ENCODE results near the gene PRKCH. TPM values are rescaled to one million over a fixed set of nuclear protein-coding genes. Genes with fewer than 3 reads are reported as not detected.

Gene PRKCH
- polyA plus RNA-seq, 3 donors from 2014 or later = 231 to 451 (median 335) TPM

DNA sequence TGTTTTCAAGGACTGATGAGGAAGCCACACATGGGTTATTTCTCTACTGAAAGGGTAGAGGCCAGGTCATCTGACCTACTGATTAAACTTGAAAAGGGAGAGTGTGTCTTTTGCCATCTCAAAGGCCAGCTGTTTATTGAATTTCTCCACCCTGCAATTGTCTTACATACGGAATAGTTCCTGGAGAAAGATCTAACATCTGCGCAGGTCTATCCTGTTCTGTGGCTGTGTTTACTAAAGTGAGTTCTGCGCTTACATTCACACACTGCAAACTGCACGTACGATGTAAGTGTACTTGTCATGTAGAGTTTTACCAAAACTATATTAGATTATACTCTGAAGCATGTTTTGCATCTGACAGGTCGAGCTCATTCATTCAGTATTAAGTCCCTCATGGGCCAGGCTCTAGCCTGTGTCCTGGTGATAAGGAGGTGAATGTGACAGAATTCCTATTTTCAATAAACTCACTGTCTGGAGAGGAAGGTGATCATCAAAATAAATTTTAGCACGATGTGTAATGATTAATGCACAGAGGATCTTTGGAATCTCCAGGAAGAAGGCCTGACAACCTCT, 96.6 kb downstream of the PRKCH start:
- H3K36me3 Mint-ChIP-seq = no peaks in the 10 kb centered on the region
- DNase-seq = no peak
- H3K9me3 Mint-ChIP-seq = no peaks in the 10 kb centered on the region
- no peaks in the 10 kb centered on the region for H3K4me1 Mint-ChIP-seq
- H3K27ac Mint-ChIP-seq = peak overlapping the region in 2 of 6 donors; percentile 84 to 92
- peak overlapping the region; percentile 33 to 80 (median 51) for H3K4me3 Mint-ChIP-seq
- peaks cover 0 to 7% (median 7%) of the 10 kb centered on the region in 3 donors for H3K27me3 Mint-ChIP-seq (ENCODE audit: low read depth in 3 of 3)

DNA sequence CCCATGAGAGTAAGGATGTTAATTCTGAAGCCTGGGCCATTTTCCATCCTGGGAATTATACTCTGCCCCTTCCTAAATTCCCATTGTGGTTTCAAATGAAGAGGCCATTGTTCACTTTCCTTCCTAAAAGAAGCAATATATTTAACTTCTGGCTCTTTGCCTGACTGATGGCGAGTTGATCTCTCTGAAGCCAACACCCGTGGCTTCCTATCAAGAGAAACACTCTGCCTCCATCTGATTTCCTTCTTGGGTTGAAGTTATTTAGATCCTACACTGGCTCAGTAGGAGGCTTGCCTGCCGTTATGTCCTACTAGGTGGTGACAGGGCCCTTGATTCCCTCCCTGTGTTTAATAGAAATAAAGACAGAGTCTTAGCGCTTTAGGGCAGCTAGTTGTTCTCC, 97.4 kb downstream of the PRKCH start:
- no peaks in the 10 kb centered on the region for H3K36me3 Mint-ChIP-seq
- peak overlapping the region in 3 of 6 donors; percentile 84 to 92 (median 90) for H3K27ac Mint-ChIP-seq
- H3K9me3 Mint-ChIP-seq = no peaks in the 10 kb centered on the region
- no peaks in the 10 kb centered on the region for H3K4me1 Mint-ChIP-seq
- H3K27me3 Mint-ChIP-seq (ENCODE audit: low read depth in 3 of 3) = peaks cover 0 to 12% (median 10%) of the 10 kb centered on the region in 3 donors
- peak overlapping the region; percentile 33 to 80 (median 45) for H3K4me3 Mint-ChIP-seq
- DNase-seq = no peak

DNA sequence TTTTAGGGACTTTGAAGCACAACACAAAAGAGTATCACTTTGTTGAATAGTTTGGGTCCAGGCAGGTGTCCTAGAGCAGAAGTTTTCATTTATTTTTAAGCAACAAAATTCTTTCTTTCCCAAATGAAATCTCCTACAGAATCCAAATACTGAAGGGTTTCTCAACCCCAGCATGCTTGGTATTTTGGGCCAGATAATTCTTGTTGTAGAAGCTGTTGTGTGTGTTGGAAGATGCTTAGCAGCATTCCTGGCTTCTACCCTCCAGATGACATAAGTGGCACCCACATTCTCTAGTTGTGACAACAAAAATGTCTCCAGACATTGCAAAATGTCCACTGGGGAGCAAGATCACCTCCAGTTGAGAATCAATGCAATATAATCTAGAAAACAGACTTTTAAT, 97.8 kb downstream of the PRKCH start:
- peaks cover 0 to 12% (median 10%) of the 10 kb centered on the region in 3 donors for H3K27me3 Mint-ChIP-seq (ENCODE audit: low read depth in 3 of 3)
- no peak for DNase-seq
- no peaks in the 10 kb centered on the region for H3K4me1 Mint-ChIP-seq
- H3K36me3 Mint-ChIP-seq = no peaks in the 10 kb centered on the region
- H3K9me3 Mint-ChIP-seq = no peaks in the 10 kb centered on the region
- H3K4me3 Mint-ChIP-seq = peak overlapping the region; percentile 33 to 80 (median 45)
- peak overlapping the region in 3 of 6 donors; percentile 84 to 92 (median 90) for H3K27ac Mint-ChIP-seq

DNA sequence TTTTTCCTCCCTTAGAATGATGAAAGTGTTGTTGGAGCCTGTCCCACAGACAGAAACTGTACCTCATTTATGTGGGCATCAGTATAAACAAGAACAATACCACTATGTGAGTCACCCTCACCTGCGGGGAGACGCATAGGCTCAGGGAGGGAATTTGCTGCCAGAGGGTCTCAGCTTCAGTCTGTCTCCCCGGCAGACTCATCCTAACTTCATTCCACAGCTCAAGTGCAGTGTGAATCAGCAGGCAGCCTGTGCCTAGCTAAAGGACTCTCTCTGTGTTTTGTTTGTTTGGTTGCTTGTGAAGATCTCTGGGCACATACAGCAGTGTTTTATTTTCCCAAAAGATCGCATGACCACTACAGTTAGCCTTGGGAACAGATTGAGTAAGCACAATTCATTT, 98.9 kb downstream of the PRKCH start:
- H3K36me3 Mint-ChIP-seq = no peaks in the 10 kb centered on the region
- no peaks in the 10 kb centered on the region for H3K4me1 Mint-ChIP-seq

DNA sequence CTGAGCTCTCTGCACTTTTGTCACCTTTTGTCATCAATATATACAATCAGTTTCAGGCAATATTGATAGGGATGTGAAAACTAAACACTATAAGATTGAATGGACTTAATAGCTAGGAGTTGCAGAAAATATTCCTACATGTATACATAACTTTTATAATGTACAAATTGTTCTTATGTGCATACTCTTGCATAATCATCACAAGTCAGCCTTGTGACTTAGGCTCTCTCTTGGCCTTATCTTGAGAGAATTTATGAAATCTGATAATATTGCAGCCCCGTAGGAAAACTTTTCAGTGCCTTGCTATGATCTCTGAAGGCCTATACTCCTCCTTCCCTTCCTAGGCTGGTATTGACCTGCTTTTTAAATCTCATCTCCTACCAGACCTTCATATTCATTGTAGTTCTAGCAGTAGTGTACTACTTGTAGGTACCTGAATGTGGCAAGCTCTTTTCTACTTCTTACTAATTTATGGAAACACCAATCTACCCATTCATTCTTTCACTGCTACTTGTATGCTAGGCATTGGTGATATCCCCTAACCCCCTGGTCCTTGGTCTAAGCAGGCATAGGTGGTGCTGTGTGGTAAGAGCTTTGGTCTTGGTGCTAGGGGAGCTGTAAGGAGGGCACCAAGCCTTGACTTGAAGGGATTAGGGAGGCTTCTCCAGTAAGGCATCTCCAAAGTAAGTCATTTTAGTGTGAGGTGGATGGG, 100.0 kb downstream of the PRKCH start:
- peak overlapping the region in 3 of 6 donors; percentile 80 to 90 (median 84) for H3K27ac Mint-ChIP-seq
- peak overlapping the region; percentile 28 to 80 (median 61) for H3K4me3 Mint-ChIP-seq
- peaks cover 0 to 4% (median 3%) of the 10 kb centered on the region in 3 donors for H3K36me3 Mint-ChIP-seq
- H3K27me3 Mint-ChIP-seq (ENCODE audit: low read depth in 3 of 3) = peaks cover 0 to 10% (median 7%) of the 10 kb centered on the region in 3 donors
- H3K9me3 Mint-ChIP-seq = no peaks in the 10 kb centered on the region
- no peaks in the 10 kb centered on the region for H3K4me1 Mint-ChIP-seq
- no peak for DNase-seq

More for the DNA sequence above, 98.9 kb downstream of the PRKCH start:
- H3K9me3 Mint-ChIP-seq = no peaks in the 10 kb centered on the region
- peak overlapping the region in 3 of 6 donors; percentile 65 to 90 (median 84) for H3K27ac Mint-ChIP-seq
- peaks cover 0 to 14% (median 10%) of the 10 kb centered on the region in 3 donors for H3K27me3 Mint-ChIP-seq (ENCODE audit: low read depth in 3 of 3)
- peak overlapping the region; percentile 37 to 80 (median 61) for H3K4me3 Mint-ChIP-seq
- no peak for DNase-seq

DNA sequence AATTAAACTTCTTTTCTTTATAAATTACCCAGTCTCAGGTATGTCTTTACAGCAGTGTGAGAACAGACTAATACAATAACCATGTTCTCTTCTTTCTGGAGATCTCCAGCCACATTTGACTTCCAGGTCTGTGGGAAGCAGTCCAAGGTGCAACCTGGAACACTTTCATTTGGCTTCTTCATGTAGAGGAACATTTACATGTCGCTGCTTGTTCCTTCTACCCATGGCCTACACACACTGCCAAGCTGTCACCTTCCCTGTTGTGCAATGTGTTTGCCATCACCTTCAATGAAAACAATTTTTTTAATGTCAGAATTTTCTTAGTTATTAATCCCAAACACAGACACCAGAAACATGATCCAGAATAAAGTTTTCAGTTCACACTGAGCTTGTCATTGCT, 104.7 kb downstream of the PRKCH start:
- H3K36me3 Mint-ChIP-seq = peaks cover 0 to 4% (median 3%) of the 10 kb centered on the region in 3 donors
- H3K9me3 Mint-ChIP-seq = no peaks in the 10 kb centered on the region
- peak overlapping the region; percentile 2 to 55 (median 14) for H3K4me3 Mint-ChIP-seq
- no peak for DNase-seq
- peaks cover 30 to 32% of the 10 kb centered on the region in 2 donors for H3K4me1 Mint-ChIP-seq
- H3K27ac Mint-ChIP-seq = peak overlapping the region; percentile 71 to 88 (median 82)
- peaks cover 2 to 15% (median 7%) of the 10 kb centered on the region in 3 donors for H3K27me3 Mint-ChIP-seq (ENCODE audit: low read depth in 3 of 3)

DNA sequence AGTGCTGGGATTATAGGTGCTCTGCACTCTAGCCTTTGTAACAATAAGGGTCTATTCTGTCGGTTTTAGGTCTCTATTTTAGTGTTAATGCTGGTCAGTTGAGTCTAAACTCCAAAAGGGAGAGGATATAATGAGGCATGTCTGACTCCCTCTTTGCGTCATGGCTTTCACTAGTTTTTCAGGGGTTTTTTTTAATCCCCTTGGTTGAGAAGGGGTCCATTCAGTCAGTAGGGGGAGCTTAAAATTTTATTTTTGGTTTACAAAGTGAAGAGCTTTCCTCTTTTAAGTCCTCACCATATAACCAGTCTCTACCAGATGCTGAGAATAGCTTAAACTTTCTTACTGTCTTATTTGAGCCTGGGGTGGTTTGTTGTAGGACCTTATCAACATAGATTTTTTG, 106.9 kb downstream of the PRKCH start:
- no peak for DNase-seq
- Mint-ChIP-seq H3K4me1 (peaks cover 52 to 54% of the 10 kb centered on the region in 2 donors), H3K36me3 (peaks cover 0 to 6% (median 4%) of the 10 kb centered on the region in 3 donors), H3K4me3 (peak overlapping the region in 4 of 5 donors; percentile 2 to 67 (median 40)), H3K27me3 (ENCODE audit: low read depth in 3 of 3) (peaks cover 3 to 24% (median 7%) of the 10 kb centered on the region in 3 donors), H3K27ac (peak overlapping the region; percentile 70 to 90 (median 86)), H3K9me3 (no peaks in the 10 kb centered on the region)

DNA sequence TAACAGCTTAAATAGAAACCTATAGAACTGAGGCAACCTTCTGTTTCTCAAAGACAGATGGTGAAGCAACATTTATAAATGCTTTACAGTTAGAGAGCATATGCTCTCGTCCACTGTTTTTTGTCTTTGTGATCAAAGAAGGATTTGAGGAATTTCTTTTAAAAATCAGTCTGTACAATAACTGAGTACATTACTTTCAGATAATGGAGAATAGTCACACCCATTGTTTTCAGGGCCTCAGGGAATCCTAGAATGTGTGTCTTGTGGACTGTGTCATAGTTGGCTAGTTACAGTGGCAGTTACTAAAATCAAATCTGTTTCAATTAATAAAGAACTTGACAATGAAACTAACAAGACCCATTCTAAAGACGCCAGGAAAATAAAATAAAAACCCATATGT, 107.9 kb downstream of the PRKCH start:
- no peak for DNase-seq

DNA sequence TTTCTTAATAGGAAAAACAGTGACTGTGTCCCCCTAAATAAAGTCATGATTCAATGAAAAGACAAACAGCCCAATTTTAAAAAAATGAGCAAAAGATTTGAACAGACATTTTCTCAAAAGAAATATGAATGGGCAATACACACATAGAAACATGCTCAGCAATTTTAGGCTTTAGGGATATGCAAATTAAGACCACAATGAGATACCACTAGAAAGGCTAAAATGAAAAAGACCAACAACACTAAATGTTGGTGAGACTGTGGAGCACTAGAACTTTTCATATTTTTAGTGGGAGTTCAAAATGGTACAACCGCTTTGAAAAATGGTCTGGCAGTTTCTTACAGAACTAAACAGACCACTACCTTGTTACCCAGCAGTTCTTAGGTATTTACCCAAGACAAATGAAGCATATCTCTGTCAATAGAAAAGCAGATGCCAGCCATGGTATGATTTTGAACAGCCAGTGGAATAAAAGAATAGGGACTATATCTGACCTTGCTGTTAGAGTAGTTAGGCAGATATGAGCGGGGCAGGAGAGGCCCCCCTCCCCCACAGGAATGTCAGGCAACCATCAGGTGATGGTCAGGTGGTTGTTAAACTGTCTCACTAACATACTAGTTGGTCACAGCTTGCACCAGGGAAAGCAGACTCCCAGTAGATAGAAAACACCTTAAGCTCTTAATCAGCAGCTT, 108.8 kb downstream of the PRKCH start:
- peaks cover 72 to 74% of the 10 kb centered on the region in 2 donors for H3K4me1 Mint-ChIP-seq
- H3K27ac Mint-ChIP-seq = peak overlapping the region; percentile 7 to 89 (median 68)
- DNase-seq = no peak
- H3K27me3 Mint-ChIP-seq (ENCODE audit: low read depth in 3 of 3) = peaks cover 5 to 29% (median 10%) of the 10 kb centered on the region in 3 donors
- peaks cover 0 to 6% (median 4%) of the 10 kb centered on the region in 3 donors for H3K36me3 Mint-ChIP-seq
- H3K9me3 Mint-ChIP-seq = no peaks in the 10 kb centered on the region
- peak overlapping the region in 4 of 5 donors; percentile 7 to 44 (median 21) for H3K4me3 Mint-ChIP-seq

More for the DNA sequence above, 107.9 kb downstream of the PRKCH start:
- H3K9me3 Mint-ChIP-seq = no peaks in the 10 kb centered on the region
- H3K36me3 Mint-ChIP-seq = peaks cover 0 to 6% (median 4%) of the 10 kb centered on the region in 3 donors
- peak overlapping the region in 2 of 5 donors; percentile 2 to 55 for H3K4me3 Mint-ChIP-seq
- peaks cover 3 to 26% (median 7%) of the 10 kb centered on the region in 3 donors for H3K27me3 Mint-ChIP-seq (ENCODE audit: low read depth in 3 of 3)
- peak overlapping the region; percentile 17 to 90 (median 80) for H3K27ac Mint-ChIP-seq
- peaks cover 63 to 65% of the 10 kb centered on the region in 2 donors for H3K4me1 Mint-ChIP-seq

DNA sequence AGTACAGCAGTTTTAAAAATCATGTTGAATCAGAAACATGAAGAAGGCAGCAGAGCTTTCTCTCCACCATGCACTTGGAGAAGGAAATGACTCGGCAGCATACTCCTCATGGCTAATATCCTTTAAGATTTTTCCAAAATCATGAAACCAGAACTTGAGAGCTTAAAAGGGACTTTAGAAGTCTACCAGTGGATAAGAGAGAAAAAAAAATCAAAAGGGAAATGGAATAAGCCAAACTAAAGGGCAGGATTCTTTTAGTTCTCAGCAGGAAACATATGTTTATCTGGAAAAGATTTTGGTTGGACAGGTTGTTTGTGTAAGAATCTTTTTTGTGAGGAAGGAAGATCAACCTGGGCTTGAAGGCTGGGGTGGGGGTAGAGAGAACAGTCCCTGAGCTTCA, 111.8 kb downstream of the PRKCH start:
- Mint-ChIP-seq H3K27me3 (ENCODE audit: low read depth in 3 of 3) (peaks cover 15 to 46% (median 19%) of the 10 kb centered on the region in 3 donors), H3K27ac (peak overlapping the region; percentile 77 to 93 (median 84)), H3K36me3 (peaks cover 0 to 10% (median 7%) of the 10 kb centered on the region in 3 donors), H3K4me3 (peak overlapping the region; percentile 36 to 77 (median 76)), H3K9me3 (no peaks in the 10 kb centered on the region), H3K4me1 (peaks cover 98% of the 10 kb centered on the region in 2 donors)
- DNase-seq = no peak

DNA sequence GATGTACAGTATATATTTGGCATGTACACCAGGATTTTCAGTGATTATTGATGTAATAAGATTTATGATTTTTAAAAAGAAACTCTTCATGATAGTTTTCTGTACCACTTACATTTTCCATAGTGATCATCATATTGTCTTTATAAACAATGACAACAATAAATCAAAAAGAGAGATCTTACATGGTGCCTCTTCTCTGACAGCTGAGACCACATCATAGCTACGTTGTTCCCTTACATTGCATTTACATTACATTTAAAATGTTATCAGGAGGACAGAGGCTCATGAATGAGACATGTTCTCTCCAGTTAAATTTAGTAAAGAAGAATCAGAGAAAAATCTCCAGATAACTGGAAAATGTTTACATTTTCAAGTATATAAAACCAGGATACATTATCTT, 112.4 kb downstream of the PRKCH start:
- Mint-ChIP-seq H3K9me3 (no peaks in the 10 kb centered on the region), H3K36me3 (peaks cover 0 to 10% (median 7%) of the 10 kb centered on the region in 3 donors), H3K4me1 (peaks cover 98% of the 10 kb centered on the region in 2 donors), H3K27me3 (ENCODE audit: low read depth in 3 of 3) (peaks cover 13 to 46% (median 19%) of the 10 kb centered on the region in 3 donors), H3K4me3 (peak overlapping the region; percentile 28 to 77 (median 76)), H3K27ac (peak overlapping the region; percentile 67 to 93 (median 80))
- DNase-seq = no peak

DNA sequence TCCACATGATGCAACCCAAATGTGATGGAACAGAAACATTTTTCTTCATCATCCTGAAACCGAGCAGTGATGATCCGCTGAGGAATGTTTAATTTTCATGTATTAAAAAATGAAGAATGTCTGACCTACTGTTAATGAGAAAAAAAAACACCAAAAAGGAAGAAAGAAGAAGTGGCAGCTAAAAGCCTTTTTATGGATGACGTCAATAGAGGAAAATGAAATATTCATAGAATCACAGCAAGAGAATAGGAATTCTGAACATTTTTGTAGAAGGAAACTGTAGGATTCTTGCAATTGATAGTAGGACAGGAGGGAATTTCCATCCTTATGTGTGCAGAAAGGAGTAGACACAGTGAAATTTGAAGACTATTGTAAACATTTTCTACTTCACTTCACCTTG, 112.9 kb downstream of the PRKCH start:
- Mint-ChIP-seq H3K27ac (peak overlapping the region; percentile 67 to 93 (median 80)), H3K36me3 (peaks cover 0 to 10% (median 7%) of the 10 kb centered on the region in 3 donors), H3K4me3 (peak overlapping the region; percentile 23 to 77 (median 42)), H3K4me1 (peaks cover 98% of the 10 kb centered on the region in 2 donors), H3K9me3 (no peaks in the 10 kb centered on the region), H3K27me3 (ENCODE audit: low read depth in 3 of 3) (peaks cover 13 to 51% (median 22%) of the 10 kb centered on the region in 3 donors)
- DNase-seq = no peak

DNA sequence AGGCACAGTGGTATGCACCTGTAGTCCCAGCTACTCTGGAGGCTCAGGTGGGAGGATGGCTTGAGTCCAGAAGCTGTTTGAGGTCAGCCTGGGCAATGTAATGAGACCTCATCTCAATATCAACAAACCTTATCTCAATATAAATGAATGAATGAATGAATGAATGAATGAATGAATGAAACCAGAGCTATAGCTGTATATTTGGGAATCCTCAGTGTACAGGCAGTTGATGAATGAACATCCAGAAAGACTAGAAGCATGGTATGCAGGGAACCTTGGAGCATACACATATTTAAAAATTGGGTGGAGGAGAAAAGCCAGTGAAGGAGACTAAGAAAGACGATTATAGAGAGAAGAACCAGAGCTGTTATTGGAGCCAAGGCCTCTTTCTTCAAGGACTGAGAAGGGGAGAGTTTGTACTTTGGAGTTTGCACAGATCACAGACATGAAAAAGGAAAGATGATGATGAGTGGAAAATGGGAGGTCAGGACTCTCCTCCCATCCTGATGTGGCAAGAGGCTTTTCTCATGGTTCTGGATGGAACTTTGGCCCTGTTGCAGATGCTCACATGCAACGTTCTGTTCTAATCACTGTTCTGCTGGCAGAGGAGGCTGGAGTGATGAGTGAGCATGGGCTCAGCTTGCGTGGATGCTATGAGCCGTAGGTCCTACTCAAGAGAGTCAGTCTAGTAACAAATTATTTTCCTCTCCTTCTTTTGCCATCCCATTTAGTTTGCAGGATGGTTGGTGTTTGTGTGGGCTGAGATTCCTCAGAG, 114.4 kb downstream of the PRKCH start:
- Mint-ChIP-seq H3K27ac (peak overlapping the region; percentile 62 to 98 (median 86)), H3K4me1 (peaks cover 97 to 98% of the 10 kb centered on the region in 2 donors), H3K27me3 (ENCODE audit: low read depth in 3 of 3) (peaks cover 13 to 50% (median 26%) of the 10 kb centered on the region in 3 donors), H3K9me3 (no peaks in the 10 kb centered on the region), H3K4me3 (peak overlapping the region; percentile 1 to 39 (median 7)), H3K36me3 (peaks cover 0 to 10% (median 7%) of the 10 kb centered on the region in 3 donors)
- no peak for DNase-seq

All from immature natural killer cell (primary cell).